Suppressor macrophage treated with lipopolysaccharide for 4 hours (primary cell): Measurements from ENCODE around the gene NFATC1.

Experiments used
- DNase-seq: peaks from one replicate; pipeline ENCODE4 v3.0.0-alpha.2; 2020

Gene NFATC1

GRCh38 chr18:79393181-79393634 lies 2.5 kb upstream of the NFATC1 start:
- DNase-seq: peak; percentile 28

- peak; percentile 75 for DNase-seq
These were observed 1.8 kb upstream of the NFATC1 start for GRCh38 chr18:79393635-79394533.

- DNase-seq: peak; percentile 78
These were observed 1.0 kb upstream of the NFATC1 start for GRCh38 chr18:79394534-79395307.

- DNase-seq: no peak
These were observed 456 bp upstream of the NFATC1 start for GRCh38 chr18:79395308-79395640.

DNA sequence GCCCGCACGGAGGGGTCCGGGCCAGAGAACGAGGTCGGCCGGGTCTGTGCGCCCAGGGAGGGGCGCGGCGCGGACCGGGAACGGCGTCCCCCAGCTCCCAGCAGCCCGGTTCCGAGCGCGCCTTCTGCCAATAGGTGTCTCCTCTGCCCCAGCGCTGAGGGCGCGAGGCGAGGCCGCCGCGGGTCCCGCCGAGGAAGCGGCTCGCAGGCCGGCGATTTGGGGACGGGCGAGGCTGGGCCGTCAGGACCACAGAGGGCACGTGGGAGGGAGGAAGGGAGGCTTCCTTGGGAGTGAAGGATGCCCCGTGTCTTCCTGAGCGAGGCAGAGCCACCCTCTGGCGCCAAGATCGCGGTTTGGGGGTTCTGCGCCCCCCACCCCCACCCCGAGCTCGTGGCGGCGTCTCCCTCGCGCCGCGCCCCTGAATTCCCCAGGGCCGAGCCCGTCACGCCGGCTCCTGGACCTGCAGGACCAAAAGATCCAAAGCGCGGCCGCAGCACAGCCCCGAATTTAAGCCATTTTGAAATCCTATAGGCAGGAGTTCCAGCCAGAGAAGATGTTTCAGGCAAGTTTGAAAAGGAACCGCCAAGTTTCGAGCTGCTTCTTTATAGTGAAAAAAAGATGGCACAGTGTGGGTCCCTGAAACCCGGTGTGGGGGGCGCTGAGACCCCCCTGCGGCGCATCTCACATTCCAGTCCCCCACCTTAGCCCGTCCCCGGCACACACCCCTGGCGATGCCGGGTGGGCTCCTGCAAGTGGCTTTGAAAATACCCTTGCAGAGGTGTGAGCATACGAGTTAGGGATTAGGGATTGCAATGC lies 909 bp downstream of the NFATC1 start:
- peak; percentile 54 for DNase-seq

DNA sequence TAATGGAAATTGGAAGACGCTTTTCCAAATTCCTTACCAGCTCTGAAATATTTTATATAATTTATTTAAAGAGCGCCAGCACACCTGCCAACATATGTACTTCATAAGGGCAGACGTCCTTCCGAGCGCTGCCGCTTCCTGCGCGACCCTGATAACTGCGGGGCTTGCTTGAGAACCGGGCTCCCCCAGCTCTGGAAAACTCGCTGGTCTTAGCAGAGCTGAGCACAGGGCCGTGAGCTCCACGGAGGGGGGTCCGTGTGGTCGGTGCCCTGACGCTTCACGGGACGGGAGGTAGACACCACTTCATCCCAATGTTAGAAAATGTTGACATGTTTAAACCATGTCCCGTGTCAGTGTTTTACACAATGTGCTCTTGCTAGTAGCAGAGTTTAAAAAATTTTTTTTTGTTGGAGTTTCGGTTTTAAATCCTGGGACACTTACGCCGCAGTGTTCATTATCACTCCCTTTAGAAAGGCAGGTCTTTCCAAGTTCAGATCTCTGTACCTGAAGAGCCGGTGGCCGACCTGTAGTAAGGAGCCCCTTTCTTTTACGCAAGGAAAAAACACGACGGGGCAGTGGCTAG lies 1.6 kb downstream of the NFATC1 start:
- DNase-seq: no peak

DNA sequence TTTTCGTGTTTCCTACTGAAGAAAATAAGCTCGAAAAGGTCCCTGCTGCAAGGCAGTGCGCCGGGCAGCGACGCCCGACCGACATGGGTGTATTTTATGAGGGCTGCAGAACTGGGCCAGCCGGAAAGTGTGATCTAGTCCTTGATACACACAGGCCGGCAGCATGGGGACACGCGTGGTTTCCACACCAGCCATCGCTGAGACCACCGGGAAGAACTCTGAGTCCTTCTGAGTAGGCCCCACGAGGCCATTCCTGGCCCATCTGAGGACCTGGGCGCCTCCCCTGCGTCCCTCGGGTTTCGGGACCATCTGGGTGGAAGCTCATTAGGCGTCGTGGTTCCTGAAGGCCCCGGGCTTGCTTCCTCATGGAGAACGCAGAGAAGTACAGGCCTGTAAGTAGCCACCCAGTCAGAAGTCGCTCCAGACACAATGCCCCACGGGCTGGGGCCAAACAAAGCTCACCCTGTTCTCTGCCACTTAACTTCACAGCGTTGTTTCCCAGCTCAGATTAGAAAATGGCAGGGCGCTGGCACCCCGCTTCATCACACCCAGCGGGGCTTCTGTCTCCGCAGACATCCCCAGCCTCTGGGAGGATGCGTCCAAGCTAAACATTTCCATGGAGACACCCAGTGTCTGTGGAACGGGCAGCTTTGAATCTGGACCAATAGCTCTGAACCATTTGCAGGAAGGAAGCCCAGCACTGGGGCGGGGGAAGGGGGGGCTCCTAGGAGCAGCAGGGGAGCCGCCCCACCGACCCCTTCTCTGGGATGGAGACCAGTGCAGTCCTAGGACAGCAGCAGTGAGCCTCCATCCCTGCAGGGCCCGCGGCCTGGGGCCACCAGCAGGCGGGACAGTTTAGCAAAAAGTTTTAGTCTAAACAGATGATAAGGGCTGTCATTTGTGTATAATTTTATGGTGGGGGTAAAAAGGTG lies 2.4 kb downstream of the NFATC1 start:
- no peak for DNase-seq

DNA sequence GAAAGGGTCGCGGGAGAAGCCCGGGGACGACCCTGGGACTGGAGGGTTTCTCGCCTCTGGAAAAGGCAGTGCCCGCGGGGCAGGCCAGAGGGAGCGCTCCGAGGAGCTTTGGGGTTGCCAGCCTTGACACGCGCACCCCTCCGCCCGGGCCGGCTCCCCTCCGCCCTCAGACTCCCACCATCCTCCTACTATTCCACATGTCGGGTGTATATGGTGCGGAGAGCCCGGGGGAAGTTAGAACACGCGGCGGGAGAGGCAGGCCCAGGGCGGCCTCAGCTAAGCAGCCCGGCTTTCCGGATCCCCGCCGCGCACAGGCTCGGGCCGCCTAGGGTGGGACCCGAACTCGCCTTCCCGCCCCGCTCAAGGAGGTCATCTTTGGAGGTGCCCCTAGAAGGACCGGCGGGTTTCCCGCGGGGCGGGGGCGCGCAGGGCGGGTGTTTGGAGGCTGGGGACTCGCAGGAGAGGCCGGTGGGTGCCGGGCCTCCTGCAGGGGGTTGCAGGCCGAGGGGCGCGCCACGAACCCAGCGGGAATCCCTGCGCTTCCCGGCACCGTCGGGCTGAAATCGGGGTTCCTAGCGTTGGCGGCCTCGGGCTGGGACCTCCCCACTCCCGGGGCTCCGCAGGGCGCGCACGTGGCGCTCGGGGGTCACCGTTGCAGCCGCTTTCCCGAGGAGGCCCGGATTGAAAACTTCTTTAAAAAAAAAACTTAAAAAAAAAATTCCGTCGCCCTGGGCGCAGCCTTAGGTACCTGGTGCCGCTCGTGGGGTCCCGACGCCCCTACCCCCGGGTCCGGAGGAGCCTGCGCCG lies 3.7 kb downstream of the NFATC1 start:
- DNase-seq: no peak

GRCh38 chr18:79400091-79400590 lies 4.4 kb downstream of the NFATC1 start:
- DNase-seq: peak; percentile 73

- DNase-seq: no peak
These were observed 5.1 kb downstream of the NFATC1 start for GRCh38 chr18:79400591-79401381.

DNA sequence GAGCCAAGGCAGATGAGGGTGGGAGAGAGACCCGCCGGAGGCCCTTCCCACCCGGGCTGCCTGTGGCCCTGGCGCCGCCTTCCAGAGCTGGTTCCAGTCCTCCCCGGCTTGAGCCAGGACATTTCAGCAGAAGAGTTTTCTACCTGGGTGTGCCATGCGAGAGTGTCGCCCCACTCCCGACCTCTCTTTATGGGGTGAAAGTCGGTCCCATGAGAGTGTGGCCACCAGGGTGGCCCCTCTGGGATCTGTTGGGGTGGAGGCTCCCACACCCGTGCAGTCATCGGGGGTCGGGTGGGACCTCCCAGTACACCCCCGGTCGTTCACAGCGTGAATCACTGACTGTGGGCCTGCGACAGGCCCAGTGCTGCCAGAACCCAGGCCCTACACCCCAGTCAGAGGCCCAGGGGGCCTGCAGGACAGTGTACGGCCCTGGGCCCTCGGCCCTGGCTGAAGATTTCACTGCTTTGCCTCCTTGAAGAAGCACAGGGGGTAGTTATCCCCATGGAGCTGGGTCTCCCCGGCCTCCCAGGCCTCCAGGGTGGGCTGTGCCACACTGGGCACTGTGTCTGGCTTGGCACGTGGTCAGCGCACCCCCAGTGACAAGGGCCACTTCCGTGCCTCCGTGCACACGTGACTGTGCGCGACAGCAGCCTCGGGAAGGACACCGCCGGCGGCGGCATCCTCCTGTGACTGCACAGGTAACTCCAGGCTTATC lies 5.9 kb downstream of the NFATC1 start:
- DNase-seq: no peak

DNA sequence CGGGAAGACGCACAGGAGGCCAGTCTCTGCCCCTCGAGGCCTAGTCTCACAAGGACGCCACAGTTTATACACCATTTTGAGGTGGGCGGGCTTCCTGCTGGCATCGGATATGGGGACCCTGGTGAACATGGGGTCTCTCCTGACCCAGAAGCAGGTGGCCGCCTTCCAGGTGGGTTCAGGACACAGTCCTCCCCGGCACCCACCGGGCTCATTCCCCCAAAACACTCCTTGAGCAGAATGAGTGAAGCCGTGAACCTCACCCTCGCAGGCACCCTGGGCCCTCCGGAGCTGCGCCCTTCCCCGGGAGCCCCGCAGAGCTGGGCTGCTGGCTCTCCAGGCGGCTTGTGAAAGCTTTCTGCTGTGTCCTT lies 6.5 kb downstream of the NFATC1 start:
- no peak for DNase-seq

GRCh38 chr18:79402977-79403722 lies 7.4 kb downstream of the NFATC1 start:
- peak; percentile 31 for DNase-seq

- no peak for DNase-seq
These were observed 8.2 kb downstream of the NFATC1 start for GRCh38 chr18:79403723-79404566.

DNA sequence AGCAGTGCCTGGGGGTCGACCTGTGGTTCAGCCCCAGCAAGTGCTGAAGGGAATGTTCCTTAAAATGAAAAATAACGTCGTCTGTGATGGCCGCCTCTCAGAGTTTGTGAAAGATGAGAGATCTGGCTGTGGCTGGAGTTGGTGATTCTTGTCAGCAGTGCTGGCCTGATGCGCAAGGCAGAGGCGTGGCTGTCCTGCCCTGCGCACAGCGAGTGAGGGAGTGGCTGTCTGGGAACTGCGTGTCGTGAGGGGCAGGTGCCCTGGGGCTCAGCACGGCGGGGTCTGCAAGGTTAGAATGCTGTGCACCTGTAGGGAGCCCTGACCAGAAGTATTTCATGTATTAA lies 8.8 kb downstream of the NFATC1 start:
- DNase-seq: no peak

DNA sequence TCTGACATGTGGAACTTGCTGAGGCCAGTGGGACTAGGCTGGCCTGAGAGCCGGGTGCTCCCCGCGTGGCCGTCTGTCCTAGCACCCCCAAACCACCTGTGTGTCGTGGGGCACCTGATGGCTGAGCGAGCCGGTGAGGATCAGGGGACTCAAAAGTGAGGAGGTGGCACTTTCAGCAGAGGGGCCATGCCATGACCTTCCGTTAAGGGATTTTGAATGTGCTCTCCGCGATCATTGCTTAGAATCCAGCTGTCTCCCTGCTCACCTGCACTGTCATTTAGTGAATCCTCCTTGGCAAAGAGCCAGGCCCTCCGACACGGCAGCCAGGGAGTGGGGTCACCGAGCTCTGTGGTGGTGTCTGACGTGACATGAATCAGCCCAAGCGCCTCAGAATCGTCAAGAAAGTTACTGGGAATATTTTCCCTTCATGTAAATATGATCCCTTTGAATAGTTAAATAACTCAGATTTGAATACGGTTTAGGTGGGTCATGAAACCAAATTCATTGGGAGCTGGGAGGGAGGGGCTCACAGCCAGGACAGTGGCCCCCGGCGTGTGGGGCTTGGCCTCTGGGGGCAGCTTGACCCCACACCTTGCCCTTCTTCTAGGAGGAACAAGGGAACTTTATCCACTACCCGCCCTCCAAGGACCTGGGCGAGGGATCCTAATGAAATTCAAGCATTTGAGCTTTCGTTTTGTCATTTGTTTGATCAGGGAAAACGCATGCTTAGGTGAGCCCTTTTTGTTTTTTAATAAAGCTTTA lies 9.5 kb downstream of the NFATC1 start:
- no peak for DNase-seq
